B cell (primary cell): ENCODE measurements around the gene CAP1. TPM values are rescaled to one million over a fixed set of nuclear protein-coding genes. Genes with fewer than 3 reads are reported as not detected.

Experiments used
- ATAC-seq: fragments of 200-7000 bp; cut with Tn5 transposase; one replicate; pipeline ENCODE4 v1.10.0; 2021; ENCODE audit warnings: low read depth, mild to moderate bottlenecking, moderate number of reproducible peaks, moderate library complexity
- CTCF ChIA-PET: fragments of 350-600 bp; sonication (Branson Sonifier 250); formaldehyde crosslinking; loops from one replicate; lab custom pipeline; 2021; ENCODE audit warnings: antibody characterized with exemption, inconsistent platforms; lab: Charles Lee
- POLR2A ChIA-PET: fragments of 350-600 bp; sonication (Branson Sonifier 250); formaldehyde crosslinking; loops from one replicate; lab custom pipeline; 2021; ENCODE audit warnings: antibody characterized with exemption; lab: Charles Lee
- DNase-seq: peaks from one replicate; pipeline ENCODE4 v3.0.0; 2013
- H2AFZ ChIP-seq: 2 replicates; pipeline ENCODE4 v1.6.1; 2012; ENCODE audit warnings: mild to moderate bottlenecking, low read depth, low read length; ENCODE audit not compliant: insufficient read depth, poor library complexity, severe bottlenecking
- H3K27ac ChIP-seq, 2 donors: 1 replicate in 1 of 2; 2 replicates in 1 of 2; pipeline ENCODE4 v1.5.1; 2012 to 2013; ENCODE audit warnings: low read length in 2 of 2, mild to moderate bottlenecking in 2 of 2, moderate library complexity in 1 of 2
- H3K27me3 ChIP-seq, 4 experiments: fragments of 200-600 bp in 1 of 4; sonication (generic) in 1 of 4; replicated peaks in 1 of 4; 1 replicate in 2 of 4; 2 replicates in 2 of 4; pipeline versions ENCODE4 v1.6.1 to v1.7.0; 2013 to 2016; ENCODE audit warnings: low read length in 3 of 4, mild to moderate bottlenecking in 2 of 4, mixed read lengths in 1 of 4, moderate library complexity in 1 of 4; ENCODE audit not compliant: insufficient read depth in 4 of 4, control insufficient read depth in 3 of 4; ENCODE audit errors: control extremely low read depth in 1 of 4
- H3K36me3 ChIP-seq, 2 experiments: replicated peaks in 1 of 2; 1 replicate in 1 of 2; 2 replicates in 1 of 2; pipeline versions ENCODE4 v1.6.1 to v1.7.1; 2013; ENCODE audit warnings: low read length in 1 of 2; ENCODE audit not compliant: insufficient read depth in 2 of 2, control insufficient read depth in 1 of 2; ENCODE audit errors: control extremely low read depth in 1 of 2, extremely low read depth in 1 of 2
- H3K4me1 ChIP-seq, 2 donors: fragments of 200-600 bp in 1 of 2; sonication (generic) in 1 of 2; 1 replicate in 1 of 2; 2 replicates in 1 of 2; pipeline versions ENCODE4 v1.5.1 to v1.6.1; 2013 to 2017; ENCODE audit warnings: low read length in 2 of 2; ENCODE audit not compliant: control insufficient read depth in 2 of 2, insufficient read depth in 2 of 2
- H3K4me2 ChIP-seq: replicated peaks from 2 replicates; pipeline ENCODE3; 2012; ENCODE audit warnings: mild to moderate bottlenecking, low read depth, low read length; ENCODE audit not compliant: poor library complexity, severe bottlenecking
- H3K4me3 ChIP-seq, 5 experiments: fragments of 200-600 bp in 1 of 5; sonication (generic) in 1 of 5; 1 replicate in 3 of 5; 2 replicates in 2 of 5; pipeline versions ENCODE4 v1.5.1 to v1.7.0; 2011 to 2016; ENCODE audit warnings: low read length in 4 of 5, mild to moderate bottlenecking in 4 of 5, low read depth in 2 of 5, control low read depth in 1 of 5, moderate library complexity in 1 of 5; ENCODE audit not compliant: insufficient read depth in 1 of 5; ENCODE audit errors: control extremely low read depth in 1 of 5, extremely low read depth in 1 of 5
- H3K79me2 ChIP-seq: fragments of 200-600 bp; sonication (generic); one replicate; pipeline ENCODE4 v1.6.0; 2016; ENCODE audit warnings: low read length; ENCODE audit not compliant: control insufficient read depth, insufficient read depth
- H3K9ac ChIP-seq: fragments of 200-600 bp; sonication (generic); 2 replicates; pipeline ENCODE4 v1.6.1; 2017; ENCODE audit warnings: mild to moderate bottlenecking, low read length, moderate library complexity
- H3K9me3 ChIP-seq, 3 donors: one replicate each; pipeline versions ENCODE4 v1.6.1 to v1.7.1; 2013; ENCODE audit warnings: low read length in 2 of 3; ENCODE audit not compliant: control insufficient read depth in 2 of 3, insufficient read depth in 1 of 3; ENCODE audit errors: control extremely low read depth in 1 of 3
- H4K20me1 ChIP-seq: 2 replicates; pipeline ENCODE4 v1.6.0; 2012; ENCODE audit warnings: mild to moderate bottlenecking, low read length; ENCODE audit not compliant: insufficient read depth, control insufficient read depth, poor library complexity, severe bottlenecking
- H3K27ac Mint-ChIP-seq: one replicate; pipeline ENCODE4 v1.8.0; 2021; ENCODE audit warnings: mixed read lengths
- H3K27me3 Mint-ChIP-seq: one replicate; pipeline ENCODE4 v1.8.0; 2021; ENCODE audit warnings: mixed read lengths
- H3K4me1 Mint-ChIP-seq: one replicate; pipeline ENCODE4 v1.8.0; 2021; ENCODE audit warnings: mixed read lengths
- H3K4me3 Mint-ChIP-seq: one replicate; pipeline ENCODE4 v1.8.0; 2021; ENCODE audit warnings: mixed read lengths
- H3K9me3 Mint-ChIP-seq: one replicate; pipeline ENCODE4 v1.8.0; 2022; ENCODE audit warnings: mixed read lengths; ENCODE audit not compliant: insufficient read depth
- EZH2 ChIP-seq: IDR thresholded peaks from 2 replicates; pipeline ENCODE4 v1.6.1; 2012; ENCODE audit warnings: borderline replicate concordance, low read depth, mild to moderate bottlenecking, moderate library complexity, low read length; ENCODE audit not compliant: insufficient read depth, poor library complexity, severe bottlenecking
- WGBS: methylation state at CpG from one replicate; pipeline ENCODE4 v1.1.5; 2013; ENCODE audit warnings: missing lambda C conversion rate; ENCODE audit not compliant: insufficient coverage; 5-methylcytosine and 5-hydroxymethylcytosine counted together
- intact Hi-C: fragments of 100-400 bp; cut with micrococcal nuclease; formaldehyde crosslinking; loops from one replicate; pipeline ENCODE4 v1.10.0; 2022
- polyA plus RNA-seq: library from polyadenylated mRNA; depleted of rRNA; stranded (reverse); fragments of >200 nt; gene quantifications from 2 replicates; pipeline ENCODE4 v1.2.3, GENCODE V29; 2012
- total RNA-seq, 2 donors: library from RNA; stranded (reverse); fragments of 120-200 nt in 1 of 2; gene quantifications; 1 replicate in 1 of 2; 2 replicates in 1 of 2; pipeline versions ENCODE4 v1.2.3 to v1.2.4, GENCODE V29; 2013 to 2022
- TF ChIP-seq, protein P1 (sequence below): fragments of 200-600 bp; IDR thresholded peaks from one replicate; pipeline ENCODE4 v1.8.0; 2022; ENCODE audit warnings: antibody characterized with exemption, mild to moderate bottlenecking

The CAP1 gene
- total and polyA plus RNA-seq, 2 donors (not counting 1 experiment from before 2014, with no cell fraction given), result 175 to 203 TPM

- intact Hi-C loops, result no loop called here
- no peak overlapping the region for H3K27ac ChIP-seq
- H3K9ac ChIP-seq, result no peak overlapping the region
- no peaks in the 10 kb centered on the region for H3K79me2 ChIP-seq
- Mint-ChIP-seq H3K27me3 (peaks cover 28% of the 10 kb centered on the region), H3K9me3 (peaks cover 11% of the 10 kb centered on the region), H3K4me1 (no peaks in the 10 kb centered on the region), H3K27ac (no peak overlapping the region), H3K4me3 (no peak overlapping the region)
- no peak for TF ChIP-seq EZH2
- TF ChIP-seq, protein P1, sequence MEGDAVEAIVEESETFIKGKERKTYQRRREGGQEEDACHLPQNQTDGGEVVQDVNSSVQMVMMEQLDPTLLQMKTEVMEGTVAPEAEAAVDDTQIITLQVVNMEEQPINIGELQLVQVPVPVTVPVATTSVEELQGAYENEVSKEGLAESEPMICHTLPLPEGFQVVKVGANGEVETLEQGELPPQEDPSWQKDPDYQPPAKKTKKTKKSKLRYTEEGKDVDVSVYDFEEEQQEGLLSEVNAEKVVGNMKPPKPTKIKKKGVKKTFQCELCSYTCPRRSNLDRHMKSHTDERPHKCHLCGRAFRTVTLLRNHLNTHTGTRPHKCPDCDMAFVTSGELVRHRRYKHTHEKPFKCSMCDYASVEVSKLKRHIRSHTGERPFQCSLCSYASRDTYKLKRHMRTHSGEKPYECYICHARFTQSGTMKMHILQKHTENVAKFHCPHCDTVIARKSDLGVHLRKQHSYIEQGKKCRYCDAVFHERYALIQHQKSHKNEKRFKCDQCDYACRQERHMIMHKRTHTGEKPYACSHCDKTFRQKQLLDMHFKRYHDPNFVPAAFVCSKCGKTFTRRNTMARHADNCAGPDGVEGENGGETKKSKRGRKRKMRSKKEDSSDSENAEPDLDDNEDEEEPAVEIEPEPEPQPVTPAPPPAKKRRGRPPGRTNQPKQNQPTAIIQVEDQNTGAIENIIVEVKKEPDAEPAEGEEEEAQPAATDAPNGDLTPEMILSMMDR, result no peak
- H3K27me3 ChIP-seq, result peaks cover 0 to 10% (median 2%) of the 10 kb centered on the region in 4 experiments
- no peak overlapping the region for H3K4me3 ChIP-seq
- ChIA-PET POLR2A (interaction anchor here (0.7 kb wide), 1 partner anchor 18 kb away, joined by 3 read pairs; no protein-coding TSS in a partner anchor), CTCF (interaction anchor here (0.6 to 0.7 kb wide), 2 partner anchors 322 to 524 kb away, joined by 3 to 4 read pairs; no protein-coding TSS in a partner anchor)
- 100% methylated on average over 5 of the region's 6 CpGs for WGBS
- no peak overlapping the region for H3K4me2 ChIP-seq
- H3K9me3 ChIP-seq, result peaks cover 10 to 28% (median 22%) of the 10 kb centered on the region in 3 donors
- no peak for DNase-seq
- H3K4me1 ChIP-seq, result no peaks in the 10 kb centered on the region
- no peaks in the 10 kb centered on the region for H3K36me3 ChIP-seq
- no peaks in the 10 kb centered on the region for H4K20me1 ChIP-seq
- ATAC-seq, result no peak
- H2AFZ ChIP-seq, result no peak overlapping the region
Measured at GRCh38 chr1:40107290-40107959, 66.9 kb downstream of the CAP1 start.

- H3K9ac ChIP-seq, result no peak overlapping the region
- ChIA-PET CTCF (interaction anchor here (0.7 to 1.1 kb wide), 2 partner anchors 31 to 841 kb away, joined by 3 read pairs; no protein-coding TSS in a partner anchor), POLR2A (no interaction called here)
- no peak overlapping the region for H3K4me3 ChIP-seq
- intact Hi-C loops, result no loop called here
- Mint-ChIP-seq H3K27me3 (peaks cover 30% of the 10 kb centered on the region), H3K9me3 (peaks cover 14% of the 10 kb centered on the region), H3K4me1 (no peaks in the 10 kb centered on the region), H3K27ac (no peak overlapping the region), H3K4me3 (no peak overlapping the region)
- H3K9me3 ChIP-seq, result peaks cover 7 to 27% (median 21%) of the 10 kb centered on the region in 3 donors
- TF ChIP-seq, protein P1, result no peak
- TF ChIP-seq EZH2, result no peak
- peaks cover 0 to 10% (median 2%) of the 10 kb centered on the region in 4 experiments for H3K27me3 ChIP-seq
- H2AFZ ChIP-seq, result no peak overlapping the region
- no peaks in the 10 kb centered on the region for H3K4me1 ChIP-seq
- no peaks in the 10 kb centered on the region for H3K36me3 ChIP-seq
- ATAC-seq (no peak), DNase-seq (no peak)
- no peak overlapping the region for H3K4me2 ChIP-seq
- no peaks in the 10 kb centered on the region for H3K79me2 ChIP-seq
- no peak overlapping the region for H3K27ac ChIP-seq
- H4K20me1 ChIP-seq, result no peaks in the 10 kb centered on the region
Measured at GRCh38 chr1:40110389-40110788, 69.9 kb downstream of the CAP1 start.
